GM21825 (cell line): Measurements from ENCODE around the gene PEMT.

Experiments used
- ATAC-seq: cut with Tn5 transposase; IDR thresholded peaks from one replicate; pipeline ENCODE4 v1.9.1; 2021; ENCODE audit warnings: mild to moderate bottlenecking, moderate library complexity; ENCODE audit not compliant: unreplicated experiment

Gene PEMT

GRCh38 chr17:17518014-17518413 is 73.5 kb downstream of the PEMT start:
- no peak for ATAC-seq

DNA sequence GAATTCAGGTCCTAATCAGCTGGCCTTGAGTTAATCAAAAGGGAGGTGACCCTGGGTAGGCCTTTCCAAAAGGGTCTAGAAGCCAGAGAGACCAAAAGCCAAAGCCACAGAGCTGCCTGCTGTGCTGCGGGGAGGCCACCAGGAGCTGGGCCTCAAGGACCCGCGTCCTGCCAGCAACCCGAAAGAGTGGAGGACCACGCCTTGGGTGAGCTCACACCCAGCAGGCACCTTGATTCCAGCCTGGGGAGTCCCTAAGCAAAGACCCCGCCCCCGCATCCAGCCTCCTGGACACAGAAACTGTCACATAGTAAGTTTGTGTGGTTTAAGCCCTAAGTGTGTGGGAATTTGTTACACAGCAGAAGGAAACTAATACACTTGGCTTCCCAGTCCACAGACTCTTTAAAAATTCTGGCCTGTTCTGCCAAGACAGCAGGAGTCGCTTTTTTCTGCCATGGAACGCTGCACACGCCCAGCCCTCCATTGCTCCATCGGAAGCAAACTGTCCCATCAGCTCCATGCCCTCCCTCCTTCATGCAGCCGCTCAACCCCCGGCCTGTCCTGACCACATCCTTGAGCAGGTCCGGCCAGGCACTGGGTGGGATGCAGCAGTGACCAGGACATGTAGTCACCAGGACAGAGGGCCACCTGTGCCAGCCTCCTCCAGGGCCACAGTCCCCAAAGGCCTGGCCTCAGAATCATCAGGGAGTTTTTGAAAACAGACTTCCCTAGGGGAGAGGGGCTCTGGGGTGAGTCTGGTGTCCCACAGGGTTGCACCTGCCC is 74.4 kb downstream of the PEMT start:
- ATAC-seq: no peak

GRCh38 chr17:17515934-17516930 is 75.3 kb downstream of the PEMT start:
- ATAC-seq: no peak

- no peak for ATAC-seq
These were observed 76.2 kb downstream of the PEMT start for GRCh38 chr17:17514993-17515933.

DNA sequence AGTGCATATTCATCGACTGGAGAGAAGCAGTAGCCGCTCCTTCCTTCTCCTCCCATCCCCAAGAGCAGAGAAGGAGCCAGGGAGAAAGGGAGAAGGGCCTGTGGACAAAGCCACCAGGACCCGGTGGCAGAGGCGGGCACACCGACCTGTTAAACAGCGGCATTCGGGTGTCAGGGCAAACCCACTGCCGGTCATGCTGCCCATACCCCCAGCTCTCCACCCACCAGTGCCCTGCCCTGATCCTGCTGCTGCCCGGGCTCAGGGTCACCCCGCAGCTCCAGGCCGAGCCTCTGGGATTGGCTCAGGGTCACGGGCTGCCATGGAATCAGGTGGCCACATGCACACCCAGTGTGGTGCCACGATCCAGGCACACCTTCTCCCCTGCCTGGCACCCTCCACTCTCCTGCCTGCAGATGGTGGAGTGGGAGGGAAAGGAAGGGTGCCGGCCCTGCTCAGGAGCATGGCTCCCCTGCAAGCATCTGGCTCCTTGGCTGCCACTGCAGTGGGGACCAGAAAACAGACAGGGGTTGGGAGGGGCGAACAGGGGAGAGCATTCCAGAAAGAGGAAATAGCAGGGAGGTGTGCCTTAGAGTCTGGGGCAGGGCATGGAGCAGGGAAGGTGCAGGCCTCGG is 77.0 kb downstream of the PEMT start:
- no peak for ATAC-seq

GRCh38 chr17:17513626-17514025 is 77.9 kb downstream of the PEMT start:
- no peak for ATAC-seq

- ATAC-seq: no peak
These were observed 78.6 kb downstream of the PEMT start for GRCh38 chr17:17512866-17513265.

GRCh38 chr17:17511881-17512858 is 79.3 kb downstream of the PEMT start:
- no peak for ATAC-seq

GRCh38 chr17:17511293-17511741 is 80.2 kb downstream of the PEMT start:
- ATAC-seq: no peak

DNA sequence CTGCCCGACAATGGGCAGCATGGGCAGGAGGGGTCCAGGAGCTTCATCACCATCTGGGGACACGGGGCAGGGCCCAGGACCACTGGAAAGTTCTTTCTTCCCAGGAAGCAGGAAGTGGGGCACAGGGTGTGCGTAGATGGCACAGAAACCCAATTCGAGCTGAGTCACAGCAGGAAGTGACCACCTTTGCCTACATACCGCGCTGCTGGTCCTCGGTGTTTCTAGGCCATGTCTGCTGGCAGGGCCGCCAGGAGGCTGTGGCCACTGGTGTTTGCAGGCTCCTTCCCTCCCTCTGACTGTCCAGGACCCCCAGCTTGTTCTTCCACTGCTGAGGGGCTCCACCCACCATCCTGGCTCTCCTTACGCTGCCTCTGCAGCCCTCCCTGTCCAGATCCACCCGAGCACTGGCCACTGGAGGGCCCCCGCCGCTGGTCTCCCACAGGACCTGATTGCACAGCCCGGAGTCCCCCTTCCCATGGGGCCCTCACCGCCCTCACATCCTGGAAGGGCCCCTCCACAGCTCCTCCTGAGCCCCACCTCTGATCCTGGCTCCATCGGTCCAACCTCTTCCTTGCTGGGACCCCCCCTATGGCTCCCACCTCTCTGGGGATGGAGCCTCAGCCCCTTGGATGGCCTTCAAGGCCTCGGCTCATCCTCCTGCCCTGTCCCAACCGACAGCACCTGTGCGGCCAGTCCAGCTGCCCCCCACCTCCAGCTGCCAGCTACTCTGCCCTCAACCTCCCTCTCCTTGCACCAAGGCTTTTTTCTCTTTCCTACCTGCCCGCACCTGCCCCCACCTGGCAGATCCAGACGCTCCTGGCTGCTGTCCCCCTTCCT is 80.8 kb downstream of the PEMT start:
- no peak for ATAC-seq

GRCh38 chr17:17509601-17510425 is 81.7 kb downstream of the PEMT start:
- no peak for ATAC-seq

DNA sequence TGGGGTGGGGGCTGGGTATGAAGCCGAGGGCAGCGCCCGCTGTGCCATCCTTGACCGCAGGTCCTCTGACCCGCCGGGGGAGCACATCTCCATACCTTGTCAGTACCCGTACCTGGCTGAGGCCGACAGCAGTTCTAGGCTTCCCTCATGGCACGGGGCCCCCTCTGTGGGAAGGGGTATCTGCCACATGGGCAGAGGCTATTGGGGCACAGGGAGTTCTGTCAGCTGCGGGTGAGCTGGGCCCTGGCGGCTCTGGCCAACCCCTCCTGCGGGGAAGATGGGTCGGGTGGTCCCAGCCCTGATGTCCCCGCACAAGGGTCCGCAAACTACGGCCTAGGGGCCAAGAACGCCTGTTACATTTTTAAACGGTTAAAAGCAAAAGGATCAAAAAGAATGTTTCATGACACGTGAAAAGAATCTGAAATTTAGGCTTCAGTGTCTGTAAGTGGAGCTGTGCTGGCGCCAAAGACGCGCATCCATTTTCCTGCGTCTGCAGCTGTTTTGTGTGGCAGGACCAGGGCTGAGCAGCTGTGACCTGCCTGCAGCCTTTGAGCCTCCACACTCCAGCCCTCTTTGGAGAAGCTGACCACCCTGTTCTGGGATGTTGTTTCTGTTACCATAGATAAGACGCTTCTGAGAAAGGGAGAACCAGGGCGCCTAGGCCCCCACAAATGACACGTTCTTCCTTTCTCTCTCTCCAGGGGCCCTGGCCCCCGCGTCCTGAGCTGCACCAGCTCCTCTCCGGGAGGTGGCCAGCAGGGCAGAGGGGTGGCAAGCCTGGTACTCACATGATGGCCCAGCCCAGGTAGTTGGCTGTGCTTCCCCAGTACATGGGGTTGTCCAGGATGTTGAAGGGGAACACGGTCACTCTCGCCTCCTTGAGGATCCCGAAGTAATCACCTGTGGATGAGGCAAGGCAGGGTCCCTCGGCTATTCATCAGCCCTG is 82.6 kb downstream of the PEMT start:
- ATAC-seq: no peak

- ATAC-seq: no peak
These were observed 83.4 kb downstream of the PEMT start for GRCh38 chr17:17508019-17508535.

- ATAC-seq: no peak
These were observed 84.0 kb downstream of the PEMT start for GRCh38 chr17:17507465-17508011.

DNA sequence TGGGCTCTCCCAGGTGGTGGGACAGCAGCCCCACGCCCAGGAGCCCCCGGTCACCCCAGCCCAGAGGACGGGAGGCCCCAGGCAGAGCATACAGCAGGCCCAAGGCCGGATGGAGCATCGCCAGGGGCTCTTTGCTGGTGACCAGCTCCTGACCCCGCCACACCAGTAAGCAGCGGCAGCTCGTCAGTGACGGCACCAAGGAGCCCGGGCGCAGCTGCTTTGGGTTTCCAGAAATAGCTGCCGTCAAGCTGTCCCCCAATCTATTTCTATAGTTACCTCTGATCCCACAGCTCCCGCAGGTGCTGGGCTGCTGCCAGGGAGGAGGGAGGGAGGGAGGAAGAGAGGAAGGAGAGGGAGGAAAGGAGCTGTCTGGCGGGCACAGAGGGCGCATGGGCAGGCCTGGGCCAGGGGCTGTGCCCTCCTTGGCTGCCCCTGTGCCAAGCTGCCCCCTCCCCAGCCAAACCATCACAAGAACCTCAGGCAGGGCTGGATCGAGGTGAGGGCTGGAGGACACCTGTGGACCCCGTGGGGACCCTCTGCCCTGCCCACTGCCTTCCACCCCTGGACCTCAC is 84.5 kb downstream of the PEMT start:
- ATAC-seq: no peak
